Activated naive CD8-positive, alpha-beta T cell treated with anti-CD3 and anti-CD28 coated beads for 36 hours (primary cell): Measurements from ENCODE around the gene GJA10. TPM values are rescaled to one million over a fixed set of nuclear protein-coding genes. Genes with fewer than 3 reads are reported as not detected.
"Not testable (repeated sequence)": the region's sequence is repeated elsewhere in the genome, so short reads cannot be mapped to it uniquely, and the experiment has no call there.

Experiments
- DNase-seq: peaks from one replicate; pipeline ENCODE4 v3.0.0; 2021
- H3K27ac Mint-ChIP-seq: one replicate; pipeline ENCODE4 v1.8.0; 2022; ENCODE audit warnings: mild to moderate bottlenecking, moderate library complexity, mixed read lengths
- H3K27me3 Mint-ChIP-seq: one replicate; pipeline ENCODE4 v1.8.0; 2022; ENCODE audit warnings: mild to moderate bottlenecking, mixed read lengths
- H3K36me3 Mint-ChIP-seq: one replicate; pipeline ENCODE4 v1.8.0; 2021; ENCODE audit warnings: mild to moderate bottlenecking, mixed read lengths
- H3K4me1 Mint-ChIP-seq: one replicate; pipeline ENCODE4 v1.8.0; 2021; ENCODE audit warnings: mixed read lengths
- H3K4me3 Mint-ChIP-seq: one replicate; pipeline ENCODE4 v1.8.0; 2022; ENCODE audit warnings: mild to moderate bottlenecking, moderate library complexity, mixed read lengths
- H3K9me3 Mint-ChIP-seq: one replicate; pipeline ENCODE4 v1.8.0; 2022; ENCODE audit warnings: mixed read lengths
- total RNA-seq, 2 experiments: library from RNA; stranded (reverse); gene quantifications; one replicate each; pipeline ENCODE4 v1.2.3, GENCODE V29; 2021

Gene GJA10
- total RNA-seq, result not detected

DNA sequence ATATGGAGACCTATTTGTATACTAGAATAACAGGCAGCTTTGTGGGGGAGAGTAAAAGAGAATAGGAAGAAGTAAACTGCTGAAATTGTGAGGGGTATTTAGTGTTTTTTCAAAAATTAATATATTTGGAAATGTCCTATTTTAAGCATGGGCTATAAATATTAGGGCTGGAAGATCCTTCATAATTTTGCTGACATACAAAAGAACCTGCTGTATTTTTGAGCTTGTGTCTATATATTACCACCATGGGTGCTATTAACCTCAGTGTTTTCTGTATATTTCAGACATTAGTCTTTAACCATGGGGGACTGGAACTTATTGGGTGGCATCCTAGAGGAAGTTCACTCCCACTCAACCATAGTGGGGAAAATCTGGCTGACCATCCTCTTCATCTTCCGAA lies at the start of gene GJA10:
Gene GJA10 (plus strand): TSS at position 301 of the 400 bp plus-strand sequence. CDS start 0 bp downstream, at position 301.
- no peaks in the 10 kb centered on the region for H3K36me3 Mint-ChIP-seq
- no peak within 1 kb of the TSS for H3K4me3 Mint-ChIP-seq
- no peak within 1 kb of the TSS for H3K27ac Mint-ChIP-seq
- H3K9me3 Mint-ChIP-seq, result no peaks in the 10 kb centered on the region
- H3K4me1 Mint-ChIP-seq, result peaks cover 6% of the 10 kb centered on the region
- DNase-seq, result no peak
- peaks cover 58% of the 10 kb centered on the region for H3K27me3 Mint-ChIP-seq

GRCh38 chr6:89847513-89847912 lies 46.8 kb upstream of the GJA10 start:
- DNase-seq, H3K27ac Mint-ChIP-seq, H3K27me3 Mint-ChIP-seq, H3K4me3 Mint-ChIP-seq, H3K9me3 Mint-ChIP-seq: not testable (repeated sequence)
- Mint-ChIP-seq H3K4me1 (peaks cover 19% of the 10 kb centered on the region), H3K36me3 (peaks cover 21% of the 10 kb centered on the region)

DNA sequence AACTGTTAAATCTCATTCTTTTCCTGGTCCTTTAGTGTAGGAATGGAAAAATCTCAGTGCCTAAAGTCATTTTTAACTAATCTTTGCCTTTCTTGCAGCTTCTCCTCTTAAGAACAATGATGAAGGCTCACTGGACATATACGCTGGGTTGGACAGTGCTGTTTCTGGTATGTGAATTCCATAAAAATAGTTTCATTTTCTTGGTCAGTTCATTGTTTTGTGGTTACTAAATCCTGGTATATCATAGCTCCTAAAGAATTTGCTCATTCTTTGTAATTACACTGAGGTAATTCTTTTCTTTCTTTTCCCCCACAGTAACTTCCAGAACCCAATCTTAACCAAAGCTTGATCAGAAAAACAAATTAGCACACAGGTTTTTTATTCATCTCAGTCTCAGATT lies 41.2 kb upstream of the GJA10 start:
- Mint-ChIP-seq H3K4me3 (no peak overlapping the region), H3K36me3 (peaks cover 40% of the 10 kb centered on the region), H3K4me1 (peaks cover 8% of the 10 kb centered on the region), H3K27ac (no peak overlapping the region), H3K27me3 (no peaks in the 10 kb centered on the region), H3K9me3 (no peaks in the 10 kb centered on the region)
- no peak for DNase-seq

- peaks cover 48% of the 10 kb centered on the region for H3K36me3 Mint-ChIP-seq
- no peak for DNase-seq
- no peaks in the 10 kb centered on the region for H3K9me3 Mint-ChIP-seq
- H3K4me3 Mint-ChIP-seq, result no peak overlapping the region
- no peaks in the 10 kb centered on the region for H3K27me3 Mint-ChIP-seq
- H3K27ac Mint-ChIP-seq, result no peak overlapping the region
- H3K4me1 Mint-ChIP-seq, result peaks cover 6% of the 10 kb centered on the region
Observed at GRCh38 chr6:89858041-89858440, 36.2 kb upstream of the GJA10 start.

DNA sequence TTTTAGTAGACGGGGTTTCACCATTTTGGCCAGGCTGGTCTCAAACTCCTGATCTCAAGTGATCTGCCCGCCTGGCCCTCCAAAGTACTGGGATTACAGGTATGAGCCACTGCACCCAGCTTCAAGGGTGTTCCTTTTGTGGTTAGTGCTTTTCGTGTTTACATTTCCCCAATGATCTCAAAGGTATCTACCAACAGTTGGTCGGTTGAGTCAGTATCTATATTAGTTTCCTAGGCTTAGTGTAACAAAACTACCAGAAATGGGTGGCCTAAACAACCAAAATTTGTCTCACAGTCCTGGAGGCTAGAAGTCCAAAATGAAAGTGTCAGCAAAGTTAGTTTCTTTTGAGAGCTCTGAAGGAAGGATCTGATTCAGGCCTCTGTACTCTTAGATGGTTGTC lies 34.5 kb upstream of the GJA10 start:
- H3K36me3 Mint-ChIP-seq, result peaks cover 50% of the 10 kb centered on the region
- H3K9me3 Mint-ChIP-seq, result no peaks in the 10 kb centered on the region
- H3K27ac Mint-ChIP-seq, result no peak overlapping the region
- no peak for DNase-seq
- no peaks in the 10 kb centered on the region for H3K27me3 Mint-ChIP-seq
- peaks cover 6% of the 10 kb centered on the region for H3K4me1 Mint-ChIP-seq
- H3K4me3 Mint-ChIP-seq, result no peak overlapping the region

DNA sequence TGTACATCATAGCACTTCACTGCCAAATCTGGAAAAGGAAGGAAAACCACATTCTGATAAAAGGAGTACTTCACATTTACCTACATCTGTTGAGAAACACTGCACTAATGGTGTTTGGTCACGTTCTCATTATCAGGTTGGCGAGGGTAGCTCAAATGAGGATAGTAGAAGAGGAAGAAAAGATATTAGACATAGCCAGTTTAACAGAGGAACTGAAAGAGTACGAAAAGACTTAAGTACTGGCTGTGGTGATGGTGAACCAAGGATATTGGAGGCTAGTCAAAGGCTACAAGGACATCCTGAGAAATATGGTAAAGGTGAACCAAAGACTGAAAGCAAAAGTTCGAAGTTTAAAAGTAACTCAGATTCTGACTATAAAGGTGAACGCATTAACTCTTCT lies 32.0 kb upstream of the GJA10 start:
- Mint-ChIP-seq H3K9me3 (peaks cover 3% of the 10 kb centered on the region), H3K27me3 (no peaks in the 10 kb centered on the region), H3K4me1 (peaks cover 6% of the 10 kb centered on the region), H3K27ac (no peak overlapping the region), H3K4me3 (no peak overlapping the region), H3K36me3 (peaks cover 67% of the 10 kb centered on the region)
- no peak for DNase-seq

GRCh38 chr6:89862698-89863097 lies 31.6 kb upstream of the GJA10 start:
- peaks cover 71% of the 10 kb centered on the region for H3K36me3 Mint-ChIP-seq
- peaks cover 3% of the 10 kb centered on the region for H3K9me3 Mint-ChIP-seq
- no peak overlapping the region for H3K27ac Mint-ChIP-seq
- DNase-seq, result no peak
- H3K4me3 Mint-ChIP-seq, result no peak overlapping the region
- no peaks in the 10 kb centered on the region for H3K27me3 Mint-ChIP-seq
- H3K4me1 Mint-ChIP-seq, result peaks cover 6% of the 10 kb centered on the region

DNA sequence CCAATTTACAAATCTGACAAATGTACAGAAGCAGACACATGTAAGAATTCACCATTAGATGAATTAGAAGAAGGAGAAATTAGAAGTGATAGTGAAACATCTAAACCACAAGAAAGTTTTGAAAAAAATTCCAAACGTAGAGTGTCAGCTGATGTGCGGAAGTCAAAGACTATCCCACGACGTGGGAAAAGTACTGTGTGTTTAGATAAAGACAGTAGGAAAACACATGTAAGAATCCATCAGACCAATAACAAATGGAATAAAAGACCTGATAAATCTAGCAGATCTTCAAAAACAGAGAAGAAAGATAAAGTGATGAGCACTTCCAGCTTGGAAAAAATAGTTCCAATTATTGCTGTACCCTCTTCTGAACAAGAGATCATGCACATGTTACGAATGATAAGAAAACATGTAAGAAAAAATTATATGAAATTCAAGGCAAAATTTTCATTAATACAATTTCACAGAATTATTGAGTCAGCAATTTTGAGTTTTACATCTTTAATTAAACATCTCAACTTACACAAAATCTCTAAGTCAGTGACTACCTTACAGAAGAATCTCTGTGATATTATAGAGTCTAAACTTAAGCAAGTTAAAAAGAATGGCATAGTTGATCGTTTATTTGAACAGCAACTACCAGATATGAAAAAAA lies 28.1 kb upstream of the GJA10 start:
- Mint-ChIP-seq H3K36me3 (peaks cover 66% of the 10 kb centered on the region), H3K4me1 (peaks cover 2% of the 10 kb centered on the region), H3K4me3 (no peak overlapping the region), H3K9me3 (peaks cover 3% of the 10 kb centered on the region), H3K27ac (no peak overlapping the region), H3K27me3 (no peaks in the 10 kb centered on the region)
- DNase-seq, result no peak

- H3K9me3 Mint-ChIP-seq, result no peaks in the 10 kb centered on the region
- no peak overlapping the region for H3K27ac Mint-ChIP-seq
Observed at GRCh38 chr6:89873721-89874120, 20.5 kb upstream of the GJA10 start.

DNA sequence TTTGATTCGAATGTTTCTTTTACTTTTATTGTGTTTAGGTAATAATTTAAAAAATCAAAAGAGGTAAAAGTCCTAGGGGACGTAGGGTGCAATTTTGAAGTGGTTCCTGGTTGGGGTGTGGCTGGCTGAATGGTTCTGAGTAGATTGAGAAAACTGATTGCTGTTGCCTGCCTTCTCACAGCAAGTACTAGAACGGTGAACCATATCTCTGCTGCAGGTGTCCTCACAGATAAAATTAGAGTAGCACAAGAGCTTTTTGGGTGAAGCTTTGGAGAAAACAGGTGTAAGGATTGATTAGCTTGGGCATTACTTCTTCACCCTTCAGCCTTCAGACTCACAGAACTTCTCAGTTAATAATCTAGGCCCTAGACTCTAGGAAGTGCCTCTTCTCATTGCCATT lies 19.8 kb upstream of the GJA10 start:
- H3K27me3 Mint-ChIP-seq, result no peaks in the 10 kb centered on the region
- H3K4me3 Mint-ChIP-seq, result no peak overlapping the region
- DNase-seq, result no peak
- H3K27ac Mint-ChIP-seq, result no peak overlapping the region
- H3K9me3 Mint-ChIP-seq, result no peaks in the 10 kb centered on the region
- H3K36me3 Mint-ChIP-seq, result peaks cover 15% of the 10 kb centered on the region
- peaks cover 3% of the 10 kb centered on the region for H3K4me1 Mint-ChIP-seq

More at GRCh38 chr6:89873721-89874120, 20.5 kb upstream of the GJA10 start:
- Mint-ChIP-seq H3K4me3 (no peak overlapping the region), H3K4me1 (peaks cover 3% of the 10 kb centered on the region), H3K27me3 (no peaks in the 10 kb centered on the region), H3K36me3 (peaks cover 17% of the 10 kb centered on the region)
- no peak for DNase-seq

DNA sequence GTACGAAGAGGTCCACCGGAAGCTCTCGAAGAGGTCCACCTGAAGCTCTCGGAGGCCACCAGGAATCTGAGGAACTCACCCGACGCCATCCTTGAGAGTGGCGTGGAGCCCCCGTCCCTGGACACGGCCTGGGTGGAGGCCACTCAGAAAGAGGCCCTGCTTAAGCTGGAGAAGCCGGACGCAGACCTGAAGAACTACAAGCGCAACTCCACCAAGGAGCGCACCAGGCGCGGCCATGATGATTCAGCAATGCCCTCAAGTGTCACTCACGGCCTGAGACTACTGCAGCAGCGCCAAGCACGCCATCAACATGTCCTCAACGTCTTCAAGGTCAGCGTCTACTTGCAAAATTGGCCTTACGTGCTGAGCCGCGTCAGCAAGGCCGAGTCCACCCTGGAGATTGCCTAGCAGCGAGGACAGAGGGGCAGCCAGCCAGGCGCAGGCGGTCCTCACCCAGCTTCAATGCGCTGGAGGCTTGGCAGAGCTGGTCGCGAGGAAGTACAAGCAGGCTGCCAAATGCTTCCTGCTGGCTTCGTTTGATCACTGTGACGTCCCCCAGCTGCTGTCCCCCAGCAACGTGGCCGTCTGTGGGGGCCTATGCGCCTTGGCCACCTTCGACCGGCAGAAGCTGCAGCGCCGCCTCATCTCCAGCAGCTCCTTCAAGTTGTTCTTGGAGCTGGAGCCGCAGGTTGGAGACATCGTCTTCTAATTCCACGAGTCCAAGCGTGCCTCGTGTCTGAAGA lies 7.7 kb upstream of the GJA10 start:
- no peaks in the 10 kb centered on the region for H3K9me3 Mint-ChIP-seq
- H3K4me3 Mint-ChIP-seq, result no peak overlapping the region
- no peak overlapping the region for H3K27ac Mint-ChIP-seq
- H3K36me3 Mint-ChIP-seq, result no peaks in the 10 kb centered on the region
- H3K27me3 Mint-ChIP-seq, result peaks cover 20% of the 10 kb centered on the region
- peaks cover 11% of the 10 kb centered on the region for H3K4me1 Mint-ChIP-seq
- DNase-seq, result no peak

- Mint-ChIP-seq H3K9me3 (no peaks in the 10 kb centered on the region), H3K27ac (no peak overlapping the region), H3K36me3 (no peaks in the 10 kb centered on the region), H3K4me3 (no peak overlapping the region), H3K27me3 (peaks cover 28% of the 10 kb centered on the region), H3K4me1 (peaks cover 11% of the 10 kb centered on the region)
- DNase-seq, result peak; percentile 14
Observed at GRCh38 chr6:89887452-89888137, 6.7 kb upstream of the GJA10 start.

DNA sequence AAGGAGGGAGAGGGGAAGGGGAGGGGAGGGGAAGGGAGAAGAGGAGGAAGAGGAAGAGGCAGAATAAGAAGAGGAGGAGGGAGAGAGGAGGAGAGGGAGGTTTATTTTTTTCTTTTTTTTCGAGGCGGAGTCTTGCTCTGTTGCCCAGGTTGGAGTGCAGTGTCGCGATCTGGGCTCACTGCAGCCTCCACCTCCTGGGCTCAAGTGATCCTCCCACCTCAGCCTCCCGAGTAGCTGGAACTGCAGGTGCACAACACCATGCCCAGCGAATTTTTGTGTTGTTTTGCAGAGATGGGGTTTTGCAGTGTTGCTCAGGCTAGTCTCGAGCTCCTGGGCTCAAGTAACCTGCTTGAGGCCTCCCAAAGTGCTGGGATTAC lies 6.1 kb upstream of the GJA10 start:
- no peaks in the 10 kb centered on the region for H3K36me3 Mint-ChIP-seq
- peaks cover 32% of the 10 kb centered on the region for H3K27me3 Mint-ChIP-seq
- H3K4me1 Mint-ChIP-seq, result peaks cover 11% of the 10 kb centered on the region
- no peaks in the 10 kb centered on the region for H3K9me3 Mint-ChIP-seq
- H3K27ac Mint-ChIP-seq, result no peak overlapping the region
- no peak for DNase-seq
- no peak overlapping the region for H3K4me3 Mint-ChIP-seq

DNA sequence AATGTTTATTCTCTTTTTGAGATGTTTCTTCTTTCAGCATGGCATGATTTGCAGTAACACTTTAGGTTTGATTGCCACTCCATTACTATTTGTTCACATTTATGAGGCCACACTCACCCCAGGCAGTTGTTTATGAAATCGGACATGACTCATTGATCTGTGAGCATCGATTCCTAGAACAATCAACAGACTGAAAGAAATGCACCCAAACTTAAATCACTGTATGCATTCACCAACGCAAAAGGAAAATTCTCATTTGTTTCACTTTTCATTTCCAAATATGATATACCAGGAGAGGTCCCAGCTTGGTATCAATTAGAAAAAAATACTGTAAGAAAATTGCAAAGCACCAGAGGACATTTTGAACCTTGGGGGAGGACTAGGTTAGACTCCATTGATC lies 5.4 kb upstream of the GJA10 start:
- Mint-ChIP-seq H3K9me3 (no peaks in the 10 kb centered on the region), H3K27me3 (peaks cover 40% of the 10 kb centered on the region), H3K4me3 (no peak overlapping the region), H3K4me1 (peaks cover 11% of the 10 kb centered on the region), H3K36me3 (no peaks in the 10 kb centered on the region), H3K27ac (no peak overlapping the region)
- DNase-seq, result no peak

DNA sequence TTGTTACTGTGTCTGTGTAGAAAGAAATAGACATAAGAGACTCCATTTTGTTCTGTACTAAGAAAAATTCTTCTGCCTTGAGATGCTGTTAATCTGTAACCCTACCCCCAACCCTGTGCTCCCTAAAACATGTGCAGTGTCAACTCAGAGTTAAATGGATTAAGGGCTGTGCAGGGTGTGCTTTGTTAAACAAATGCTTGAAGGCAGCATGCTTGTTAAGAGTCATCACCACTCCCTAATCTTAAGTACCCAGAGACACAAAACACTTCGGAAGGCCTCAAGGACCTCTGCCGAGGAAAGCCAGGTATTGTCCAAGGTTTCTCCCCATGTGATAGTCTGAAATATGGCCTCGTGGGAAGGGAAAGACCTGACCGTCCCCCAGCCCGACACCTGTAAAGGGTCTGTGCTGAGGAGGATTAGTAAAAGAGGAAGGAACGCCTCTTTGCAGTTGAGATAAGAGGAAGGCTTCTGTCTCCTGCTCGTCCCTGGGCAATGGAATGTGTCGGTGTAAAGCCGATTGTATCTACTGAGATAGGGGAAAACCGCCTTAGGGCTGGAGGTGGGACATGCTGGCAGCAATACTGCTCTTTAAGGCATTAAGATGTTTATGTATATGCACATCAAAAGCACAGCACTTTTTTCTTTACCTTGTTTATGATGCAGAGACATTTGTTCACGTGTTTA lies 3.3 kb upstream of the GJA10 start:
- not testable (repeated sequence) for H3K36me3 Mint-ChIP-seq, H3K27ac Mint-ChIP-seq, H3K4me3 Mint-ChIP-seq, DNase-seq, H3K9me3 Mint-ChIP-seq
- peaks cover 54% of the 10 kb centered on the region for H3K27me3 Mint-ChIP-seq
- H3K4me1 Mint-ChIP-seq, result peaks cover 11% of the 10 kb centered on the region
